ENCODE measurements around the gene L1CAM.
A peak's percentile ranks its signal among the peaks of the same experiment; 100 is the strongest.

The L1CAM gene

GRCh38 chrX:153862369-153863250 is 23.4 kb downstream of the L1CAM start:
- DNase-seq = no peak

- DNase-seq = no peak
Measured at GRCh38 chrX:153861733-153862310, 24.2 kb downstream of the L1CAM start.

GRCh38 chrX:153861151-153861550 is 24.8 kb downstream of the L1CAM start:
- no peak for DNase-seq

- DNase-seq = peak; percentile 7 to 20
Measured at GRCh38 chrX:153857348-153857903, 28.5 kb downstream of the L1CAM start.

GRCh38 chrX:153854702-153855101 is 31.3 kb downstream of the L1CAM start:
- no peak for DNase-seq

GRCh38 chrX:153853902-153854267 is 32.1 kb downstream of the L1CAM start:
- no peak for DNase-seq

- no peak for DNase-seq
Measured at GRCh38 chrX:153853180-153853901, 32.6 kb downstream of the L1CAM start.

- DNase-seq = no peak
Measured at GRCh38 chrX:153851981-153852380, 34.0 kb downstream of the L1CAM start.

GRCh38 chrX:153848325-153848724 is 37.6 kb downstream of the L1CAM start:
- DNase-seq = no peak

GRCh38 chrX:153845842-153846241 is 40.1 kb downstream of the L1CAM start:
- DNase-seq = no peak

- DNase-seq = no peak
Measured at GRCh38 chrX:153845195-153845594, 40.8 kb downstream of the L1CAM start.

GRCh38 chrX:153844509-153845082 is 41.4 kb downstream of the L1CAM start:
- DNase-seq = no peak

GRCh38 chrX:153836921-153837320 is 49.1 kb downstream of the L1CAM start:
- DNase-seq = no peak

- DNase-seq = no peak
Measured at GRCh38 chrX:153832728-153833127, 53.2 kb downstream of the L1CAM start.

- DNase-seq = no peak
Measured at GRCh38 chrX:153831429-153832150, 54.4 kb downstream of the L1CAM start.

GRCh38 chrX:153830640-153831428 is 55.1 kb downstream of the L1CAM start:
- no peak for DNase-seq

- no peak for DNase-seq
Measured at GRCh38 chrX:153829799-153830639, 56.0 kb downstream of the L1CAM start, which contains the start of gene PDZD4. PDZD4 (minus strand) TSS chrX:153830544; CDS start chrX:153830298, 246 bp downstream.

- no peak for DNase-seq
Measured at GRCh38 chrX:153829549-153829798, 56.5 kb downstream of the L1CAM start.

GRCh38 chrX:153828723-153829548 is 57.0 kb downstream of the L1CAM start:
- DNase-seq = no peak

GRCh38 chrX:153828308-153828707 is 57.7 kb downstream of the L1CAM start:
- no peak for DNase-seq

Data from Kasumi-1 (cell line).